AG04450 (cell line): ENCODE data around the gene SUCLG2. TPM values are rescaled to one million over a fixed set of nuclear protein-coding genes. Genes with fewer than 3 reads are reported as not detected.
"Not testable (repeated sequence)": the region's sequence is repeated elsewhere in the genome, so short reads cannot be mapped to it uniquely, and the experiment has no call there.

ENCODE experiments used
- CTCF ChIA-PET: fragments of 300-600, 350-600 bp; formaldehyde crosslinking; extraction: SDS; loops from one replicate; lab custom pipeline; 2022; ENCODE audit warnings: antibody characterized with exemption, inconsistent platforms; lab: Charles Lee
- POLR2A ChIA-PET: fragments of 350-600 bp; formaldehyde crosslinking; extraction: SDS; loops from one replicate; lab custom pipeline; 2021; ENCODE audit warnings: antibody characterized with exemption, inconsistent platforms; lab: Yijun Ruan, JAX
- DNase-seq: peaks from one replicate; pipeline ENCODE4 v3.0.0-alpha.2; 2011; ENCODE audit warnings: low read depth, low spot score
- H3K27ac ChIP-seq: one replicate; pipeline ENCODE4 v1.5.1; 2012; ENCODE audit warnings: low read depth, low read length, control low read depth
- H3K27me3 ChIP-seq: one replicate; pipeline ENCODE4 v1.6.0; 2012; ENCODE audit warnings: low read length; ENCODE audit not compliant: control insufficient read depth, insufficient read depth
- H3K4me3 ChIP-seq: 2 replicates; pipeline ENCODE4 v1.5.1; 2011; ENCODE audit warnings: mild to moderate bottlenecking, low read depth, low read length, control low read depth
- H3K9me3 ChIP-seq: 2 replicates; pipeline ENCODE4 v1.5.1; 2012; ENCODE audit warnings: low read length; ENCODE audit not compliant: control insufficient read depth, insufficient read depth
- polyA plus RNA-seq: library from polyadenylated mRNA; depleted of rRNA; stranded (reverse); fragments of >200 nt; gene quantifications from 2 replicates; pipeline ENCODE4 v1.2.3, GENCODE V29; 2011
- TF ChIP-seq, protein P1 (sequence below): IDR thresholded peaks from 2 replicates; pipeline ENCODE4 v1.5.1; 2011; ENCODE audit warnings: low read depth, low read length, control low read depth, inconsistent platforms

The SUCLG2 gene
- polyA plus RNA-seq, 1 experiment, result 54.2 TPM

DNA sequence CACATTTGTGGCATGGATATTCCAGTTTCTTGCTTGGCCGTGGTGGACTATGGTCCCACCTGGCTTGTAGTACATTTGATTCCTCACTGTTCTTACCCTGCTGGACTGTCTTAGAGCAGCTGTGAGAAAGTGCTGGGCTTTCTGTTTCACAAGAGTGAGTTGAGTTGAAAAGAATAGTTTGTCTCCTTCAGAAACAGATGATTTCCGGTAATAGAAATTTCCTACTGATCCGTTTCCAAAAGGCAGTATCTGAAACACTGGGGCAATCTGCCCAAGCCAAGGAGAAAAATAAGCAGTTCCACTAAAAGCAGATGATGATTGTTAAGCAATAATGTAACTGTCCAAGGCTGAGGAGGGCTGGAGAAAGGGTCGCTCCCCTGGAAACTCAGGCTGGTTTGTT, 96.0 kb downstream of the SUCLG2 start:
- ChIA-PET POLR2A (no interaction called here), CTCF (interaction anchor here (0.7 kb wide), 1 partner anchor 17 kb away, joined by 4 read pairs; no protein-coding TSS in a partner anchor)
- TF ChIP-seq, protein P1, sequence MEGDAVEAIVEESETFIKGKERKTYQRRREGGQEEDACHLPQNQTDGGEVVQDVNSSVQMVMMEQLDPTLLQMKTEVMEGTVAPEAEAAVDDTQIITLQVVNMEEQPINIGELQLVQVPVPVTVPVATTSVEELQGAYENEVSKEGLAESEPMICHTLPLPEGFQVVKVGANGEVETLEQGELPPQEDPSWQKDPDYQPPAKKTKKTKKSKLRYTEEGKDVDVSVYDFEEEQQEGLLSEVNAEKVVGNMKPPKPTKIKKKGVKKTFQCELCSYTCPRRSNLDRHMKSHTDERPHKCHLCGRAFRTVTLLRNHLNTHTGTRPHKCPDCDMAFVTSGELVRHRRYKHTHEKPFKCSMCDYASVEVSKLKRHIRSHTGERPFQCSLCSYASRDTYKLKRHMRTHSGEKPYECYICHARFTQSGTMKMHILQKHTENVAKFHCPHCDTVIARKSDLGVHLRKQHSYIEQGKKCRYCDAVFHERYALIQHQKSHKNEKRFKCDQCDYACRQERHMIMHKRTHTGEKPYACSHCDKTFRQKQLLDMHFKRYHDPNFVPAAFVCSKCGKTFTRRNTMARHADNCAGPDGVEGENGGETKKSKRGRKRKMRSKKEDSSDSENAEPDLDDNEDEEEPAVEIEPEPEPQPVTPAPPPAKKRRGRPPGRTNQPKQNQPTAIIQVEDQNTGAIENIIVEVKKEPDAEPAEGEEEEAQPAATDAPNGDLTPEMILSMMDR, result no peak
- Histone ChIP-seq H3K27ac (no peak overlapping the region), H3K4me3 (no peak overlapping the region), H3K9me3 (no peaks in the 10 kb centered on the region), H3K27me3 (no peaks in the 10 kb centered on the region)
- peak; percentile 16 for DNase-seq

DNA sequence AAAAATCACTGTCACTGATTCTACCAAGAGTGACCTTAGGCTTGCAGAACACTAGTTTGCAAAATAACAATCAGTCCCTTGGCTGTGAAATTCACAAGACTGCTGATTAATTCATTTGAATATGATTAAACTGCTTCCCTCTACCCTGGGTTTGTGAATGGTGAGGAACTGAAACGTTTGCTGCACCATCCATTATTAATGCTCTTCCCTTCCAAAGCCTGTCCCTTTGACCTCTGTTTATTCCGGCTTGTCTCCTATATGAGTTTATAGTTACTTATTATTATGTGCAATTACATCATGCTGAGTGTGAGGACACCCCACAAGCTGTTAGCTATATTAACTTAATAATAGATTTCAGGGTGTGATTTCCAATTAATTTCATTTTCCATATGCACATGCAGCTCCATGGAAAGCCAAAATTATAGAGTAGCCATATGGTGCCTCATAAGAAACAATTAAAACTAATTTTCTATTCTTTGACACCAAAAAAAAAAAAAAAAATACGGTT, 96.5 kb downstream of the SUCLG2 start:
- H3K9me3 ChIP-seq, result no peaks in the 10 kb centered on the region
- POLR2A ChIA-PET, result no interaction called here
- no peaks in the 10 kb centered on the region for H3K27me3 ChIP-seq
- DNase-seq, result no peak
- TF ChIP-seq, protein P1, result no peak
- CTCF ChIA-PET, result interaction anchor here (0.7 kb wide), 1 partner anchor 17 kb away, joined by 4 read pairs; no protein-coding TSS in a partner anchor
- no peak overlapping the region for H3K4me3 ChIP-seq
- no peak overlapping the region for H3K27ac ChIP-seq

DNA sequence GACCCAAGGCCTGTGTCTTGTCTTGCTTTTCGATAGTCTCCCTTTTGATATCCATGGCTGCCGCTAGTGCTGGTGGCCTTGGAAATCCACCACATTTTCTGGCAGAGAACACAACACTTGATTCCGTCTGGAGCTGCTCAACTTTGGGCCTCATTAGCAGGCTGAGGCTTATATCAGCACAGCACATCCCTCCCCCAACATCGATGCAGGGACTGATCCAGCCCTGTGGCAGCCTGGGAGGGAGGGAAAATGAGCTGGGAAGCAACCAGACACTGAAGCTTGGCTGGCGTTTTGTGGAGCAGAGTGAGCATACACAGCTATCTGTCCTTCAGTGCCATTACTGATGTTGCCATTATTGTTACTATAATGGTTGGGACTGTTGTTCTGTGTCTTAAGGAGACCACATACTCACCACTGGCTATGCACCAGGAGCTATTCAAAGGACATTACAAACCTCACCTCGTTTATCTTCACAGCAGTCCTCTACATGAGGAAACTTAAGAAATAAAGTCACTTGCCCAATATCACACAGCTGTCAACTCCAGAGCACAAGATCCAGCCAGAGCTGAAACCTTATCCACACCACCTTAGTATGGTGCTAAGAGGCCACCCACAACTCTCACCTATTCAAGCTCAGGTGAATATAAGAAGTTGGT, 102.9 kb downstream of the SUCLG2 start:
- Histone ChIP-seq H3K27ac (no peak overlapping the region), H3K4me3 (no peak overlapping the region), H3K27me3 (no peaks in the 10 kb centered on the region), H3K9me3 (no peaks in the 10 kb centered on the region)
- ChIA-PET POLR2A (no interaction called here), CTCF (interaction anchor here (1.0 kb wide), 1 partner anchor 99 kb away, joined by 3 read pairs; no protein-coding TSS in a partner anchor)
- TF ChIP-seq, protein P1, result no peak
- no peak for DNase-seq

DNA sequence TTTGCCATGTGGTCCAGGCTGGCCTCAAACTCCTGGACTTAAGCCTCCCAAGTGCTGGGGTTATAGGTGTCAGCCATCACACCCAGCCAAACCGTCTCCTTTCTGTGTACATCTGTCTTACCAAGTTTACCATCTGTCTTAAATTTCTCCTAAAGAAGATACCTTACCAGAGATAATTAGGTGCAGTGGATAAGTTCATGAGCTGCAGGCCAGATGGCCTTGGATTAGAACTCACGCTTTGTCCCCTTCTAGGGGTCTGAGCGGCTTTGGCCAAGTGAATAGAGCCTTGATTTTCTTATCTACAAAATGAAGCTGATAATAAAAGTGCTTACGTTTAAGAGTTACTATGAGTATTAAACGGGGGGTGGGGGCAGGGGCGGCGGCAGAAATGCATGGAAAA, 103.9 kb downstream of the SUCLG2 start:
- TF ChIP-seq, protein P1, result no peak
- H3K9me3 ChIP-seq, result no peaks in the 10 kb centered on the region
- CTCF ChIA-PET, result interaction anchor here (1.0 kb wide), 1 partner anchor 98 kb away, joined by 3 read pairs; no protein-coding TSS in a partner anchor

DNA sequence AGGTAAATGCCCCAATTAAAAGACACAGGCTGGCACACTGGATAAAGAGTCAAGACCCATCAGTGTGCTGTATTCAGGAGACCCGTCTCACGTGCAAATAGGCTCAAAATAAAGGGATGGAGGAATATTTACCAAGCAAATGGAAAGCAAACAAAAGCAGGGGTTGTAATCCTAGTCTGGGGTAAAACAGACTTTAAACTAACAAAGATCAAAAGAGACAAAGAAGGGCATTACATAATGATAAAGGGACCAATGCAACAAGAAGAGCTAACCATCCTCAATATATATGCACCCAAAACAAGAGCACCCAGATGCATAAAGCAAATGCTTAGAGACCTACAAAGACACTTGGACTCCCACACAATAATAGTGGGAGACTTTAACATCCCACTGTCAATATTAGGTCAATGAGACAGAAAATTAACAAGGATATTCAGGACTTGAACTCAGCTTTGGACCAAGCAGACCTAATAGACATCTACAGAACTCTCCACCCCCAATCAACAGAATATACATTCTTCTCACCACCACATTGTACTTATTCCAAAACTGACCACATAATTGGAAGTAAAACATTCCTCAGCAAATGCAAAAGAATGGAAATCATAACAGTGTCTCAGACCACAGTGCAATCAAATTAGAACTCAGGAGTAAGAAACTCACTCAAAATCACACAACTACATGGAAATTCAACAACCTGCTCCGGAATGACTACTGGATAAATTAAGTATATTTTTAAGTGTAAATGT, 111.7 kb downstream of the SUCLG2 start:
- CTCF ChIA-PET, POLR2A ChIA-PET, H3K27ac ChIP-seq, H3K4me3 ChIP-seq, DNase-seq, H3K27me3 ChIP-seq, H3K9me3 ChIP-seq: not testable (repeated sequence)

More for the DNA sequence above, 103.9 kb downstream of the SUCLG2 start:
- DNase-seq, result no peak
- Histone ChIP-seq H3K4me3 (no peak overlapping the region), H3K27me3 (no peaks in the 10 kb centered on the region), H3K27ac (no peak overlapping the region)
- POLR2A ChIA-PET, result no interaction called here
